Ishikawa (cell line): ENCODE results near the gene APPL2.

ENCODE experiments used
- CEBPB ChIP-seq: IDR thresholded peaks from 2 replicates; pipeline ENCODE4 v1.6.1; 2012
- EP300 ChIP-seq: IDR thresholded peaks from 2 replicates; pipeline ENCODE4 v1.6.1; 2012; ENCODE audit warnings: borderline replicate concordance
- RAD21 ChIP-seq: IDR thresholded peaks from 2 replicates; pipeline ENCODE4 v1.6.1; 2012; ENCODE audit warnings: low read depth
- TAF1 ChIP-seq: IDR thresholded peaks from 2 replicates; pipeline ENCODE4 v1.6.1; 2012; ENCODE audit warnings: low read depth, mild to moderate bottlenecking
- TCF12 ChIP-seq: IDR thresholded peaks from 2 replicates; pipeline ENCODE4 v1.6.1; 2012; ENCODE audit warnings: low read depth
- YY1 ChIP-seq: IDR thresholded peaks from 2 replicates; pipeline ENCODE4 v1.6.1; 2012; ENCODE audit warnings: low read depth
- ZBTB7A ChIP-seq: IDR thresholded peaks from 2 replicates; pipeline ENCODE4 v1.6.1; 2012; ENCODE audit warnings: low read depth
- TF ChIP-seq, protein P1 (sequence below): IDR thresholded peaks from 2 replicates; pipeline ENCODE4 v1.6.1; 2012
- TF ChIP-seq, protein P2 (sequence below): IDR thresholded peaks from 2 replicates; pipeline ENCODE4 v1.6.1; 2012; ENCODE audit warnings: low read depth, mild to moderate bottlenecking
- TF ChIP-seq, protein P3 (sequence below): IDR thresholded peaks from 2 replicates; pipeline ENCODE4 v1.6.1; 2012

DNA sequence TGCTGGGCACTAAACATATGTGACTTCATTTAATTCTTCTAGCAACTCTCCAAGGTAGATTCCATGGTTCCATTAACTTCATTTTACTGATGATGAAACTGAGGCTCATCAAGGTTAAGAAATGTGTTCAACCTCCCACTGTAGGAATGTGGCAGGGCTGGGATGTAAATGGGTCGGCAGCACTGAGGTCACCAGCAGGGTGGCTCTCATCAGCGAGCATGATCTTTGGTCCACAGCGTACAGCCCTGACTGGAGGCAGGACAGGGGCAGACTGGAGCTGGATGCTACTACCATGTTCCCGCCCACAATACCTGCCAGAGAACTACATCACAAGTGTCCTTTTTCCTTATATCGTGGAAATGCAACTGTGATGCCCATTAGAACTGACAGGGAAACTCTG lies 4.6 kb downstream of the APPL2 start:
- TF ChIP-seq EP300 (no peak), YY1 (no peak), CEBPB (no peak), ZBTB7A (no peak), TAF1 (no peak), TCF12 (no peak), RAD21 (no peak)
- TF ChIP-seq, protein P1, sequence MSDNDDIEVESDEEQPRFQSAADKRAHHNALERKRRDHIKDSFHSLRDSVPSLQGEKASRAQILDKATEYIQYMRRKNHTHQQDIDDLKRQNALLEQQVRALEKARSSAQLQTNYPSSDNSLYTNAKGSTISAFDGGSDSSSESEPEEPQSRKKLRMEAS, result no peak
- TF ChIP-seq, protein P2, sequence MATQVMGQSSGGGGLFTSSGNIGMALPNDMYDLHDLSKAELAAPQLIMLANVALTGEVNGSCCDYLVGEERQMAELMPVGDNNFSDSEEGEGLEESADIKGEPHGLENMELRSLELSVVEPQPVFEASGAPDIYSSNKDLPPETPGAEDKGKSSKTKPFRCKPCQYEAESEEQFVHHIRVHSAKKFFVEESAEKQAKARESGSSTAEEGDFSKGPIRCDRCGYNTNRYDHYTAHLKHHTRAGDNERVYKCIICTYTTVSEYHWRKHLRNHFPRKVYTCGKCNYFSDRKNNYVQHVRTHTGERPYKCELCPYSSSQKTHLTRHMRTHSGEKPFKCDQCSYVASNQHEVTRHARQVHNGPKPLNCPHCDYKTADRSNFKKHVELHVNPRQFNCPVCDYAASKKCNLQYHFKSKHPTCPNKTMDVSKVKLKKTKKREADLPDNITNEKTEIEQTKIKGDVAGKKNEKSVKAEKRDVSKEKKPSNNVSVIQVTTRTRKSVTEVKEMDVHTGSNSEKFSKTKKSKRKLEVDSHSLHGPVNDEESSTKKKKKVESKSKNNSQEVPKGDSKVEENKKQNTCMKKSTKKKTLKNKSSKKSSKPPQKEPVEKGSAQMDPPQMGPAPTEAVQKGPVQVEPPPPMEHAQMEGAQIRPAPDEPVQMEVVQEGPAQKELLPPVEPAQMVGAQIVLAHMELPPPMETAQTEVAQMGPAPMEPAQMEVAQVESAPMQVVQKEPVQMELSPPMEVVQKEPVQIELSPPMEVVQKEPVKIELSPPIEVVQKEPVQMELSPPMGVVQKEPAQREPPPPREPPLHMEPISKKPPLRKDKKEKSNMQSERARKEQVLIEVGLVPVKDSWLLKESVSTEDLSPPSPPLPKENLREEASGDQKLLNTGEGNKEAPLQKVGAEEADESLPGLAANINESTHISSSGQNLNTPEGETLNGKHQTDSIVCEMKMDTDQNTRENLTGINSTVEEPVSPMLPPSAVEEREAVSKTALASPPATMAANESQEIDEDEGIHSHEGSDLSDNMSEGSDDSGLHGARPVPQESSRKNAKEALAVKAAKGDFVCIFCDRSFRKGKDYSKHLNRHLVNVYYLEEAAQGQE, result no peak
- TF ChIP-seq, protein P3, sequence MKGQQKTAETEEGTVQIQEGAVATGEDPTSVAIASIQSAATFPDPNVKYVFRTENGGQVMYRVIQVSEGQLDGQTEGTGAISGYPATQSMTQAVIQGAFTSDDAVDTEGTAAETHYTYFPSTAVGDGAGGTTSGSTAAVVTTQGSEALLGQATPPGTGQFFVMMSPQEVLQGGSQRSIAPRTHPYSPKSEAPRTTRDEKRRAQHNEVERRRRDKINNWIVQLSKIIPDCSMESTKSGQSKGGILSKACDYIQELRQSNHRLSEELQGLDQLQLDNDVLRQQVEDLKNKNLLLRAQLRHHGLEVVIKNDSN, result no peak
